ENCODE measurements around the gene ELOB.

Gene ELOB

GRCh38 chr16:2766430-2767139 is 10.5 kb downstream of the ELOB start:
- DNase-seq = no peak

DNA sequence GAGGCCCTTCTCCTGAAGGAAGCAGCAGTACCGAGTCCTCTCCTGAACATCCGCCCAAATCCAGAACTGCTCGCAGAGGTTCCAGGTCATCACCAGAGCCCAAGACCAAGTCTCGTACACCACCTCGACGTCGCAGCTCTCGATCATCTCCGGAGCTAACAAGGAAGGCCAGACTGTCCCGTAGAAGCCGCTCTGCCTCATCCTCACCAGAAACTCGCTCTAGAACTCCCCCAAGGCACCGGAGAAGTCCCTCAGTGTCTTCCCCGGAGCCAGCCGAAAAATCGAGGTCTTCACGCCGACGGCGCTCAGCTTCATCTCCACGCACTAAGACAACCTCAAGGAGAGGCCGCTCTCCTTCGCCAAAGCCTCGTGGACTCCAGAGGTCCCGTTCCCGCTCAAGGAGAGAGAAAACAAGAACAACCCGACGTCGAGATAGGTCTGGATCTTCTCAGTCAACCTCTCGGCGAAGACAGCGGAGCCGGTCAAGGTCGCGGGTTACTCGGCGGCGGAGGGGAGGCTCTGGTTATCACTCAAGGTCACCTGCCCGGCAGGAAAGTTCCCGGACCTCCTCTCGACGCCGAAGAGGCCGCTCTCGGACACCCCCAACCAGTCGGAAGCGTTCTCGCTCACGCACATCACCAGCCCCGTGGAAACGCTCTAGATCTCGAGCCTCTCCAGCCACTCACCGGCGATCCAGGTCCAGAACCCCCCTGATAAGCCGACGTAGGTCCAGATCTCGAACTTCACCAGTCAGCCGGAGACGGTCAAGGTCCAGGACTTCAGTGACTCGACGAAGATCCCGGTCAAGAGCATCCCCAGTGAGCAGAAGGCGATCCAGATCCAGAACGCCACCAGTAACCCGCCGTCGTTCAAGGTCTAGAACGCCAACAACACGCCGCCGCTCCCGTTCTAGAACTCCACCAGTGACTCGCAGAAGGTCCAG is 11.3 kb downstream of the ELOB start:
- DNase-seq = no peak

DNA sequence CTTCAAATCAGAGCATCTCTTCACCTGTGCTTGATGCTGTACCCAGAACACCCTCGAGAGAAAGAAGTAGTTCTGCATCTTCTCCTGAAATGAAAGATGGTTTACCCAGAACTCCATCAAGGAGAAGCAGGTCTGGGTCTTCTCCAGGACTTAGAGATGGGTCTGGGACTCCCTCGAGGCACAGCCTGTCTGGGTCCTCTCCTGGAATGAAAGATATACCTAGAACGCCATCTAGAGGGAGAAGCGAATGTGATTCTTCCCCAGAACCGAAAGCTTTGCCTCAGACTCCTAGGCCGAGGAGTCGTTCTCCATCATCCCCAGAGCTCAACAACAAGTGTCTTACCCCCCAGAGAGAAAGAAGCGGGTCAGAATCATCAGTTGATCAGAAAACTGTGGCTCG is 12.4 kb downstream of the ELOB start:
- DNase-seq = no peak

- DNase-seq = no peak
Measured at GRCh38 chr16:2763173-2763572, 13.9 kb downstream of the ELOB start.

- DNase-seq = no peak
Measured at GRCh38 chr16:2762711-2763110, 14.4 kb downstream of the ELOB start.

GRCh38 chr16:2761886-2762583 is 15.0 kb downstream of the ELOB start:
- DNase-seq = no peak

DNA sequence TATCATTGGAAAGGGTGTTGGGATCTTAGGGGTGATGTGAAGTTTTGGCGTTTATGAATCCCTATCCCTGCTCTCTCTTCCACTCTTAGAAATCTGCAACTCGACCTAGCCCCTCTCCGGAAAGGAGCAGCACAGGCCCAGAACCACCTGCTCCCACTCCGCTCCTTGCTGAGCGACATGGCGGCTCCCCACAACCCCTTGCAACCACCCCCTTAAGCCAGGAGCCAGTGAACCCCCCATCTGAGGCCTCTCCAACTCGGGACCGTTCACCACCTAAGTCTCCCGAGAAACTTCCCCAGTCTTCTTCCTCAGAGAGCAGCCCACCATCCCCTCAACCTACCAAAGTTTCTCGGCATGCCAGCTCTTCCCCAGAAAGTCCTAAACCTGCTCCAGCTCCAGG is 15.6 kb downstream of the ELOB start:
- no peak for DNase-seq

DNA sequence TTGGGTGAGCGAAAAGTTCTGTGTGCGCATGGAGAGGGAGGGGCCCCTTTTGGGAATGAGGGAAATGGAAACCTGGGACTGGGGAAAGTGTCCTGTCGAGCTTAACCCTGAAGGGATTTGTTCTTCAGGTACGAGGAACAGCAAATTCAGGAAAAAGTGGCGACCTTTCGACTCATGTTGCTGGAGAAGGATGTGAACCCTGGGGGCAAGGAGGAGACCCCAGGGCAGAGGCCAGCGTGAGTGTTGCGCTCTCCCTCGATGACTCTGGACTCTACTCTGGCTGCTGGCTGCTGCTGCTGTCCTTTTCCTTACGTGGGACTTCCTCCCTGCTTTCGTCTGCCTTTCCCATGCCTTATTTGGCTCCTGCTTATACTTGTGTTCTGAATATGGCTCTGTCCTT is 19.7 kb downstream of the ELOB start:
- DNase-seq = no peak

GRCh38 chr16:2756288-2757015 is 20.6 kb downstream of the ELOB start:
- DNase-seq = no peak

- no peak for DNase-seq
Measured at GRCh38 chr16:2755158-2755557, 21.9 kb downstream of the ELOB start.

DNA sequence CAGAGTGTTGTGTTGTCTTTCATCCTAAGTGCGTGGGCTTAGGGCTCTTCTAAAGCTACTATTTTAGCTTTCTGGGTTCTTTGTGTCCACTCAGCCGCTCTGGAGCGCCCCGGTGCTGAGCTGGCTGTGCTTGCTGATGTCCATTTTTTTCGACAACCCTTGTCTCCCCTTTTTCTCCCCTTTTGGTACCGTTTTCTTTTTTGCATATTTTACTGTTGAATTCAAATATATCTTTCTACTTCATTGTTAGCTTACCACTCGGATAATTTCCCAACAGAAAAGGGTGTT is 23.4 kb downstream of the ELOB start:
- no peak for DNase-seq

DNA sequence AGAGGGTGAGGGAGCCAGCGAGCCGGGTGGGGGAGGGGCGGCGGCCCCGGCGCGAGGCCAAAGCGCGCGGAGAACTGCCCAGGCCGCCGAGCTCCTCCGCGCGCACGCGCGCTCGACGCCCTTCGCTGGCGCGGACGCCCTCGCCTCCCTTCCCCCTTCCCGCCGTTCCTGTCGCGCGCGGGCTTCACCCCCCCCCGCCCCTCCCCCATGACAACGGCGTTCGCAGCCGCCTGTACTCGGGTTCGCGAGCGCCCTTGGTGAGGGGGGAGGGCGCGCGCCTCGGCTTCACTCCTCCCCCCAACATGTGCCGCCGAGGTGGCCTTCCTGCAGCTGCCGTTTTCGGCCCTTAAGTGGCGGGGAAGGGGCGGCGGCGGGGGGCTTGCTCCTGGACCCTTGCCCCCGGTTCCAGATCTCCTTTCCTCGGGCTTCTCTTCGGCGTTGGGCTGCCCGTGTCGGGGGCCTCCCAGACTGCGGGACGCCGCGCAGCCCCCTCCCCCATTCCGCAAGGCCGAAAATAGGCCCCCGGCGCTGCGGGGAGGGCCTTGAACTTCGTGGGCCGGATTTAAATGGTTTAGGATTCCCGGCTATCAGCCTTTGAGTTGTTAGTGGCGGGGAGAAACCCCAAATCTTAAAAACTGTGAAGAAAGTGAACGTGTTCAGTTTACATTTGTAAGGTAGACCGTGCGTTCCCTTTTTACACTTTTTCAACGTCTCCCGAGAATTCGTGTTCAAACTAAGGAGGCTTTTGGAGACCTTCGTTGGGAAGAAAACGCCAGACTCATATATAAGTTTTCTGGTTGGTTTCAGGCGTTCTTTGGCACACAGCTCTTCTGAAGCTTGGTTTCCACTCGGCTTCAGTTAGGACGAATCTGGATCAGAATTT is 24.0 kb downstream of the ELOB start:
- DNase-seq = peak; percentile 55

- peak; percentile 95 for DNase-seq
Measured at GRCh38 chr16:2752035-2752849, 24.8 kb downstream of the ELOB start, which contains the start of gene SRRM2. SRRM2 (plus strand) TSS chr16:2752638; CDS start chr16:2756365, 3,727 bp downstream.

DNA sequence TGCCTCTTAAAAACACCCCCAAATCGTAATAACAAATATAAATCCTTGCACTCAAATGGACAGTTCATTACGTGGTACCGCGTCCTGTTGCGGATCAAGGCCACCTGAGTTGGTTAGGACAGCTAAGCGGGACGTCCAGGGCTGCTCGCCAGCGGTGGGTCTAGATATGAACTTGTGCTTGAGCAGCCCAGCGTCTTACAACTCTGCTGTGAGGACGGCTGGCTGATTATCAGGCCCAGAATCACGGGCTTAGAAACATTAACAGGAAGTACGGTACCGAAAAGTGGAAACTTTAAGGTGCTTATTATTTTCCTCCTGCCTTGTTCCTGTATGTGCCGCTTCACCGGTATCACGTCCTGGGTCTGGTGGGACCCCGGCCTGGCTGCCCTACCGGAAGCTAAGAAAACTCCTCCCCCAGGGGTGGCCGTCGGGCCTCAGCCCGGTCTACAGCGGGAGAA is 25.5 kb downstream of the ELOB start:
- no peak for DNase-seq

DNA sequence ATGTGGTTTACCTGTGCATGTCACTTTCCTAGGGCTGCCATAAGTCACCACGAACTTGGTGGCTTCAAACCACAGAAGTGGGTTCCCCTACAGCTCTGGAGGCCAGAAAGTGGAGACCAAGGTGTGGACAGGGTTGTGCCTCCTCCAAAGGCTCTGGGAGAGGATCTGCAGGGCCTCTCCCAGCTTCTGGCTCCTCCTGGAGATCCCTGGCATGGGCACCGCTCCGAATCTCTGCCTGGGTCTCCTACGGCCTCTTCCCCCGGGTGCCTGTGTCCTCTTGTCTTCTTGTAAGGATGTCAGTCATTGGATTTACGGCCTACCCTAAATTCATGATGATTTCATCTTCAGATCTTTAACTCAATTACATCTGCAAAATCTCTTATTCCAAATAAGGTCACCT is 27.1 kb downstream of the ELOB start:
- no peak for DNase-seq

DNA sequence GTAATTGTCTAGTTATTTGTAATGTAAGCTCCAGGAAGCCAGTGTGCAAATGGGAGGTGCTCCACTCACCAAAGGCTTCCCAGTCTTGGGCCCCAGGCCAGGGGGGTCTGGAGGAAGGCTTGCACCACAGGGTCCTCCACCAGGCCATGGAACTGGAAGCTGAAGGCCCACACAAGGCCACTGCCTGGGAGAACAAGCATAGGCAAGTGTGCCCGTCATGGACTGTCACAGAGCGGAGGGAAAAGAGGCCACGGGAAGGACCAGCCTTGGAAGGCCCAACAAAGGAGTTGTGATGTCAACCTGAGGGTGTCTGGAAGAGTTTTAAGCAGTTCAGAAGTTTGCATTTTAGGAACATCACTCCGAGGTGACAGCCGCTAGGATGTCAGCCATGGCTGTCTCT is 27.6 kb downstream of the ELOB start:
- no peak for DNase-seq

DNA sequence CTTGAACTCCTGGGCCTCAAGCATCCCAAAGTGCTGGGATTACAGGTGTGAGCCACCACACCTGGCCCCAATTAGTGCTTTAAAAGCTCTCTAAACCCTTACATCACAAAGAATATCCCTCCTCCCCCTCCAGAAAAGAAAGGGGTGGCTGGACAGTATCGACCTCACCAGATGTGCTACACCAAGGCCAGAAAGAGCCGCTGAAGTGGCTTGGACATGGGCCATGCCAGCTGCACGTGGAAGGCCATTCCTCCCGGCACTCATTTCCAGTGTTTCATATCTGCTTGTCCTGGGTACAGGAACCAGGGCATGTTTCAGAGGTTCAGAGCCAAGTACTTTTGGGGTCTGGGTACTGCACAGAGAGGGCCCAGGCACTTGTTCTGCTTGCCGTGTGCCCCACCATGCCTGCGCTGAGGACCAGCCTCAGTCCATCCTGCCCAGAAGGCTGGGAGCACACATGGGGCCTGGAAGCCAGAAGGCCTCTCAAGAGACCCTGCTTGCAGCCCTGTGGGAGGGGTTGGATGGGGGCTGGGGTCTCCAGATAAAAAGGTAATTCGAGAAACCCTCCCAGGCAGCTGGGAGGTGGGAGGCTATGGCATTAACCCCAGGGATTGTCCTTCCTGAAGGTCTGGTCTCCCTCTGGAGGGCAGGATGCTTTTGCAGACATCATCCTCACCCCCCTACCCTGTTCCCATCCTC is 28.2 kb downstream of the ELOB start:
- no peak for DNase-seq

DNA sequence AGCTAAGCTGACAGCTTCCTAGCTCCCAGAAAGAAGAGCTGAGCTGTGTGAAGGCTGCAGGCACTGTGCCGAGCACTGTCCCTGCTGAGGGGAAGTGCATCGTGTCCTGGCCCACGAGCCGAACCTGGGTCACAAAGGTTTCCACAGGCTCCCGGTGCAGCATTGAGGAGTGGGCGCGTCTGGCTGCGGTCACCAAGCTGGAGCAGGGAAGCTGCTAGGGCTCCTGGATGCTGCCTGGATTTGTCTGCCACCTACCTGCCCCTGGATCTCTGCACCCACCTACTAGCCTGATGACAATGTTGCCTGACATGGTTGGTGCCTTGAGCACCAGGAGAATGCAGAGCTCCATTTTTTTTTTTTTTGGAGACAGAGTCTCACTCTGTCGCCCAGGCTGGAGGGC is 31.1 kb downstream of the ELOB start:
- DNase-seq = no peak

DNA sequence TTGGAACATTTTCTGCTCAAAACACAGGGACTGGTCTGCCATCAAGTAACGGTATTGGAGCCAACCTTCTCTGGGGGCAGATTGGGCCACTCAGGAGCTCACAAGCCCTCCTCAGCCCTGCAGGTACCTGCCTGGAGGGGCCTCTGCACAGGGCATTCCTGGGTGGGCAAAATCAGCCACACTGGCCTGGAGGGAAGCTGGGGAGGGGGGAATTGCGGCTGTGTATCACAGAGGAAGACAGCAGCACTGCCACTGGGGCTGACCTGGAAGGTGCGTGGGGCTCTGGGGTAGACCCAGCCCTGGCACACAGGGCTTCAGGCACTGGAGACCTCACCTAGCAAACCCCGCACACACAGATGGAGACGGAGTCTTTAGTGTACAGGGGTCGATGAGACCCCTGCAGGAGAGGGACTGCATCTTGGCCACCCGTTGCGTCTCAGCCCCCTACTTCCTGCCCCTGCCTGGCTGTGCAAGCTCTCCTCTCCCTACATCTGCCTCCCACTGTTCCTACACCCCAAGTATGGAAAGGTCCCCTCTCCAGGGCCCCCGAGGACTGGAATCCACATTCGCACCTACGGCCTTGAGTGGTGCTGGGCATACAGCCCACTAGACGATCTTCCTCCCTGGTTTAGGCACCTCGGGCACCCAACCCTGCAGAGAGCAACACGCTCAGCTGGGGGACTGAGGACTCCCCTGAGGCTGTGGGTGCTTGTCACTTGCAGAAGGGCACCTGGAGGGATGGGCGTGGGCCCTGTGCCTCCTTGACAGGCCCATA is 31.8 kb downstream of the ELOB start:
- DNase-seq = no peak

- no peak for DNase-seq
Measured at GRCh38 chr16:2744711-2745110, 32.4 kb downstream of the ELOB start.

Data from CD4-positive, alpha-beta T cell treated with Interleukin-4 for 4 hours (primary cell).